Activated CD8-positive, alpha-beta memory T cell treated with anti-CD3 and anti-CD28 coated beads for 1 hour (primary cell): ENCODE data around the gene PRG3.
"Not testable (repeated sequence)": the region's sequence is repeated elsewhere in the genome, so short reads cannot be mapped to it uniquely, and the experiment has no call there.

Experiments used
- DNase-seq, 2 donors: peaks; one replicate each; pipeline ENCODE4 v3.0.0-alpha.2; 2020; ENCODE audit warnings: low read depth in 1 of 2; ENCODE audit errors: extremely low read depth in 1 of 2

Gene PRG3

DNA sequence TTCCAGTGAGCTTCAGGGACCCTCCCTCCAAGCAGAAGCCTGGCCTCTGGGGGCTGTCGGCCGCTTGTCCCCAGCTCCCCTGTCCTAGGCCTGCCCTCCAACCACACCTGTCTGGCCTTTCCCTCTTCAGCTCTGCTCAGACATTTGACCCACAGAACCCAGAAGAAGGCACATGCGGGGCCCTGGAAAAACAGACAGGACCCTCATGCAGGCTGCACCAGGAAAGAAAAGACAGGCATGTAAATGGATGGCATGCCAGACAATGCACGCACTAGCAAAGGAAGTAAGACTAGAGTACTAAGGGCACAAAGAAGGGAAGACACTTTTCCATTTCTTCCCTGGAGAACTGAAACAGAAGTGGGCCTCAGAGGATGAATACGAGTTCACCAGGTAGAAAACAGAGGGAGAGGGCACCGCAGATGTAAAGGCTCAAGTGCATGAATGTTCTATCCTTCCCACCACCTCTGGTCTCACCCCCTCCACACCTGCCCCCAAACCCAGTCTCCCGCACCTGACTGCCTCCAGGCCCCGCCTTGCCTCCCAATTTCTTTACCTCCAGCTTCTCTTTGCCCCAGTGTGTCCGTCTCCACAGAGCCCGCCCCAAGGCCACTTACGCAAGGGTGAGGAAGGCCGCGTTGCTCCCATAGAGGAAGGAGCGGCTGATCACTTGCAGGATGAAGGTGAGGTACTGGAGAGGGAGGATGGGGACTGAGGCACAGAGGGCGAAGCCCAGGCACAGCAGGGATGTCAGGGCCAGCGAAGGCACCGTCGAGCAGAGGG, 28.6 kb upstream of the PRG3 start:
- no peak for DNase-seq

DNA sequence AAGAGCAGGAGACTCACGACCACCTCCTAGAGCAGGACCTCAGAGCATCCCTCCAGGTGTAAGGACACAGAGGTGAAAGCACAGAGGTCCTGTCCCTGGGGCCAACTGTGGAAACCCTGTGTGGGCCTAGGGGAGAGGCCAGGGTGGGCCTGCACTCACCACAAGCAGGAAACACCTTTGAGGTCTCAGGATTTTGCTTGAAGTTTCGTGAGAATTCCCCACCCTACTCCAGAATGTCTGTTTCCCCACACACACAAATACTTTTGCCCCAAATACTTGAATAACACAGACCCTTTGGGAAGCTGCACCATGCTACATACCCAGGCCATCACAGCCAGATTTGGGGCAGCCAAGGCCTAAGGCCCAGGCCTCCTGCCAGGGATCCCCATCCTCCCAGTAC, 27.8 kb upstream of the PRG3 start:
- no peak for DNase-seq

DNA sequence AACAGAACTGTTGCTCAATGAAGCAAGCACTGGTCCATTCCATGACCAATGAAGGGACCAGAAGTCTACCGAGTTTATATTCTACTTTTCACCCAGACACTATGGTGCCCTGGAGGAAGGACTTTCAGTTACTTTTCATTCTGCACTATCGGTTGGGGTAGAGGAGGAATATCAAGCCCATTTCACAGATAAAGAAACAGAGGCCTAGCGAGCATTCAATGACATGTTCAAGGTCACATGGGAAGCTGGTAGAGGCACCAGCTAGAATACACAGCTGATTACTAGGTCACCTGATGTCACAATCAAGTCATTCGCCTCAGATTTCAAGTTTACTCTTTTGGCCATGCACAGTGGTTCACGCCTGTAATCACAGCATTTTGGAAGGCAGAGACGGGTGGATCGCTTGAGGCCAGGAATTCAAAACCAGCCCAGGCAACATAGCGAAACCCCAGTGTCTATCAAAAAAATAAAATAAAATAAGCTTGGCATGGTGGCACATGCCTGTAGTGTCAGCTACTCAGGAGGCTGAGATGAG, 27.1 kb upstream of the PRG3 start:
- DNase-seq: no peak

DNA sequence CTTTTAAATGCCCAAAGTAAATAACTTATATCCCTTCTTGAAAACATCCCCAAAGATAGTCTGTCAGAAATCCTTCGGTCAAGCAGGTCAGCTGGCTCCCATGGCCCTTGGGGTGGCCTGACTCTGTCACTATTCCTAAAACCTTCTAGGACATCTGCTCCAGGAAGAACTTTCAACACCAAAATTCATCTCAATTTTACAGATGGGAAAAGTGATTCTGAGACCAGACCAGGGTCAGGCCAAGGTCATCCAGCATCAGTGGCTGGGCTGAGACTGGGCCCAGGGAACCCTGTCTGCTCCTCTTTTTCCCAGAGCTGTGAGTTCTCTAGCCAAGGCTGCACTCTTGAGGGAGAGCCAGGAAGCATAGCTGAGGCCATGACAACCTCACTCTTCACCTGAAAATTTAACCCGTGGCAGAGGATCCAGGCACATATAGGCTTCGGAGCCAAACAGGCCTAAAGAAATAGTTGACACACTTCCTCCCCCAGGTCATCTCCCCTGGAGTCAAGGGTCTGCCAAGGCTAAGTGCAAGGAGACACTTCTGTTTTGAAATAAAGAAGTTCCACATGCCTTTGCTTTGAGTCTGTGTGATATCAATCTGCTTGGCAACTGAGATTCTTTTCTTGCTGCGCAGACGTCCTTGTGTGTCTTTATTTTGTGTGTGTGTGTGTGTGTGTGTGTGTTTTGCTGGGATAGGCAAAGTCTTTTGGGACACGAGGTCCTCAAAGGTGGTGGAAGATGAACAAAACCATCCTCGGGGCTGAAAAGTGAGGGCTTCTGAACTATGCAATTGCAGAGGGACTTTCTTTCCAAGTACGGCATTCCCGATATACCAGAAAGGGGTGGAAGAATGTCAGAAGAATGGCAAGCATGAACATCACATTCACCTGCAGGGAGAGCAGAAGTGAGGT, 26.3 kb upstream of the PRG3 start:
- no peak for DNase-seq

DNA sequence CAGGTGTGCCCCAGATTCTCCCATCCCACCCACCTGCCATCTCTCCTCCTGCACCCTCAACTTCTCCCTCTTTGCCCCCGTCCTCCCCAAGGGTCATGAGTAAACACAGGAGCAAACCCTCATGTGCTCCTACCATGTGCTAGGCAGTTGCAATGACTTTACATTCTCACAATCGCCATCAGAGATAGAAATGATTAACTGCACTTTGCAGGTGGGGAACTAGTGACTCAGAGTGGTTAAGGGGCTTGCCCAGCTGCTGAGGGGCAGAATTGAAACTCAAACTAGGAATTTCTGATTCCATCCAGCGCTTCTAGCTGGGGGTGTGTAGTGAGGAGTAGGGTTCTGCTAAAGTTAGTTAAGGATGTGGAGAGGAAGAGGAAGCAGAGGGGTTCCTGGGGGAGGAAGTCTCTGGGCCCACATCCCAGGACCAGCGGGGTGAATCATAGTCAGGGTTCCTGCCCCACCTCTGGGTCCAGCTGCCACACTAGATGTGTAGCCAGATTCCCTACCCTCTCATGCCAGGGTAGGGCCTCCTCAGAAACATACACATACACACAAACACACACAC, 25.5 kb upstream of the PRG3 start:
- DNase-seq: no peak

DNA sequence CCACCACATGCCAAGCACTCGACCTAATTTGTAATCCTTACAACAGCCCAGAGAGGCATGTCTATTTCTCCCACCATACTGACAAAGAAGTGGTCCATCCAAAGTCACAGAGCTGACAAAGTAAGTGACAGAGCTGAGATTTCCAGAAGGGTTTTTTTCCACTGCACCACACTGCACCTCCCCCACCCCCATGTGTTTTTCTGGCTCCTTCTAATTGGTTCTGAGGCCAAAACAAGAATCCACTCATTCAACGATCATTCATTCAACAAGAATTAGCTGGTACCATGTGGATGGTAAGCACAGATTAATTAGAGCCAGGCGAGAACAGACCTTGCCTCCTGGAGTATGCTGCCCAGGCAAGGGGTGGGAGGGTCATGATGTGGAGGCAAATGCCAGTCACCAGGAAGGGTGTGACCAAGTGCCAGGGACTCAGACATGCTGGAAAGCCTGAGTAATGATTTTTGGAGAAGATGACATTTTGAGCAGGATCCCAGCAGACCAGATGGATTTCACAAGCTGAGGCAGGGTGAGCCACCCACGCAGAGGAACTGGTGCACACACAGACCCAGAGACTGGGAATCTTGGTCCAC, 24.4 kb upstream of the PRG3 start:
- no peak for DNase-seq

DNA sequence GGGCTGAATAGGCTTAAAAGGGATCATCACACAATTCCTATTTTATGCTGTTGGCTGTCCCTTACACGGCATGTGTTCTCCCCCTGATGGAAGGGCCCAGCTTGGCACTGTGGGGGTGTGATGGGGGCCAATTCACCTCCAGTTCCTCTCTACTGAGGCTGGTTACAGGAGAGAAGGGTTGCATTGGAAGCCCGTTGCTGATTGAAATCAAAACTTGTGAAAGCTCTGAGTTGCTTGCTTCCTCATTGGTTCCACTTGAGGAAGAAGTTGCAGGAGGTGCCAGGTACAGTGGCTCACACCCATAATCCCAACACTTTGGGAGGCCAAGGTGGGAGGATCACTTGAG, 22.8 kb upstream of the PRG3 start:
- DNase-seq: no peak

DNA sequence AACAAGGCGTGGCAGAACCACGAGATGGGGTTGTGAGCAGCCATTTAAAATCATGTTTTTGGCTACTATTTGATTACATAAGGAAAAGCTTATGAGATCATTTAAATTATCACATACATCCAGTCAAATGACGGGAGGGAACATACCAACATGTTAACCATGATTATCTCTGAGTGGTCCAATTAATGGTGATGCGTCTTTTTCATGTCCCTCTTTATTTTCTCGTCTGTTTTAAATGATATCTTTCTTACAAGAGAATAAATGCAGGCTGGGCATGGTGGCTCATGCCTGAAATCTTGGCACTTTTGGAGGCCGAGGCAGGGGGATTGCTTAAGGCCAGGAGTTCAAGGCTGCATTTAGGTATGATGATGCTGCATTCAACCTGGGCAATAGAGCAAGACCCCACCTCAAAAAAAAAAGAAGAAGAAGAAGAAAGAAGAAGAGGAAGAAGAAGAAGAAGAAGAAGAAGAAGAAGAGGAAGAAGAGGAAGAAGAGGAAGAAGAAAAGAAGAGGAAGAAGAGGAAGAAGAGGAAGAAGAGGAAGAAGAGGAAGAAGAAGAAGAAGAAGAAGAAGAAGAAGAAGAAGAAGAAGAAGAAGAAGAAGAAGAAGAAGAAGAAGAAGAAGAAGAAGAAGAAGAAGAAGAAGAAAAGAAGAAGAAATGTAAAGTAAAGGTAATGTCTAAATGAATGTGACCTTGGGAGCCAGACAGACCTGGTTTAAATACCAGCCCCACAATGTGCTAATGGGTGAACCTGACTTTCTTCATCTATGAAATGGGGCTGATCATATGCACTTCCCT, 22.3 kb upstream of the PRG3 start:
- not testable (repeated sequence) for DNase-seq

DNA sequence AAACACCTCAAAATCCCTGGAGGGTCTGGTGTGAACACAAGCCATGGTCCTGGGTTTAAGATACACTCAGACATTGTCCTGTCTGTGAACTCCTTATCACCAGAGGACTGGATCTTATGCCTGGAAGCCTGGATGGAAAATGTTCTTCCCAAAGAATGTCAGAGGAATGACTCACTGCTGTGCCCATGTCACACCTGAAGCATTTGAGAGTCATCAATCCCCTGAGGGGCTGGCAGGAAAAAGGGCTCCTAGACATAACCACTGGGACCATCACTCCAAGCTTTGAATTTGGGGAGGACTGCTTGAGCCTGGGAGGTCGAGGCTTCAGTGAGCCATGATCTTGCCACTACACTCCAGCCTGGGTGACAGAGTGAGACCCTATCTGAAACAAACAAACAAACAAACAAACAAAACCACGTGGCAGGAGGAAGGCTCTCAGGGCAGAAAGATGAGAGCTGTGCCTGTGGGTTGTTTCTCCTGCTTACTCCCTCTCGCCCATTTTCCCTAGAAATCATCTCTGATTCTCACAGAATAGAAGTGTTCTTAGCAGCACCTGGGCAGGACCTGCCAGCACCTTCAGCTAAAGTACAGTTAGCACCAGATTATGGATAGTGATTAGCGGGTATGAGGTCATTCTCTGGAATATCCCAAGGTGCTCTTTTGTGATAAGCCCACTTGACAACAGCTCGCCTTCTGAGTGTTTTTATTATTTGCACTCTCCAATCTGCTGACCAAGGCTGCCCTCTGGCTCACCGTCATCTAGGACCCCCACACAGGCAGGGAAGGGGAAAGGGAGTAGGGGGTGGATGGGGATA, 21.4 kb upstream of the PRG3 start:
- no peak for DNase-seq

DNA sequence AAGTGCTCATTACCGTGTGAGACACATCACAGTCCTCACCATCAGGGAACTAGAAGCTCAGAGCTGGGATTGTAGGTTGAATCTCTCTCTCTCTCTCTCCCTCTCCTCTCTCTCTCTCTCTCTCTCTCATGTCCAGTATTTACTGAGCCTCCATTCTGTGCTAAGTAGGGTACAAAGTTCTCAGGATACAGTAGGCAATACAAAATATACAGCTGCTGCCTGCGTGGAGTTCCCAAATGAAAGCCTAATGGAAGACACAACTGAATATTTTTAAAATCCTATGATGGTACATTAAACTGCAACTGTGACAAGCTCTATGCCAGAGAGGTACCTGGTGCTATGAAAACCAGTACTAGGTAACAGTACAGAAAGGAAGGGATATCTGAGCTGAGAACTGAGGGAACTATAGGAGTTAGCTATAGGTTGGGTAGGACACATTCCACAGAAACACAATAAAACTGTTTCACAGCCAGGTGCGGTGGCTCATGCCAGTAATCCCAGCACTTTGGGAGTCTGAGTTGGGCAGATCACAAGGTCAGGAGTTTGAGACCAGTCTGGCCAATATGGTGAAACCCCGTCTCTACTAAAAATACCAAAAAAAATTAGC, 19.1 kb upstream of the PRG3 start:
- no peak for DNase-seq

DNA sequence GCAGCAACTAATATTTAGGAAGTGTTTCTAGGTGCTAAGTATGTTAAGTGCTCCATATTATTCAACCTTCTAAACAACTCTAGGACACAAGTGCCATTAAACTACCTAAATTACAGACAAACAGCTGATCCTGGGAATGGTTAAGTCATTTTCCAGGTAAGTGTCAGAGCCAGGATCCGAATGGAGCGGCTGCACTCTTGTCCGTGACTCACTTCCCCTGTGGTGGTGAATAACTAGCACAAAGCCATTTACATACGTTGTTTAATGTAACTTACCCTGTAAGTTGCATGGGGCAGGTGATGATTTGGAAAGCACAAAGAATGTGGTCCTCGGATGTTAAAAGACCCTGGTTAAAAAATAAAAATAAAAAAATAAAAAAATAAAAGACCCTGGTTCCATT, 18.3 kb upstream of the PRG3 start:
- DNase-seq: no peak

DNA sequence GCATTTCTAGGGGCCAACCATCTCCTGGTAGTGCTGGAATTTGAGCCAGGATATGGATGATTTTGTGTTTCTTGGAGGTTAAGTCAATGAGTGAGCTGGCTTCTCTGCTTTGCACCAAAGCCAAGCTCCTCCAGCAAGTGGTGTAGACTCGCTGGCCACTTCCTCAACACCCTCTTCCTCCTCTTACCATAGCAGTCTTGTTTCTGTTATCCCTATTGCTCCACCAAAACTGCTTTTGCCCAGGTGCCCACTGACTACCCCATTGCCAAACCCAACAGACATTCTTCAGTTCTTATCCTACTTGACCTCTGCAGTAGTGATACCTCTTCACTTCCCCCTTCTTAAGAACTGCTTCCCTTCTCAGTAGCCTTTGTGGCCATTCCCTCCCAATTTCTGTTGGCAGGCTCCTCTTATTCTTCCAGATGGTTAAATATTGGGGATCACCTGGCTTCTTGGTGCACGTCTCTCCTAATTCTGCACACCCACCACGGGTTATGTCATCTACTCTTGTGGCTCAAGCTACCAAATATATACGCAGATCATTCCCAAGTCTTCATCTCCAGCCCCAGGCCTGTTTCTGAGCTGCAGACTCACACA, 16.5 kb upstream of the PRG3 start:
- DNase-seq: no peak

DNA sequence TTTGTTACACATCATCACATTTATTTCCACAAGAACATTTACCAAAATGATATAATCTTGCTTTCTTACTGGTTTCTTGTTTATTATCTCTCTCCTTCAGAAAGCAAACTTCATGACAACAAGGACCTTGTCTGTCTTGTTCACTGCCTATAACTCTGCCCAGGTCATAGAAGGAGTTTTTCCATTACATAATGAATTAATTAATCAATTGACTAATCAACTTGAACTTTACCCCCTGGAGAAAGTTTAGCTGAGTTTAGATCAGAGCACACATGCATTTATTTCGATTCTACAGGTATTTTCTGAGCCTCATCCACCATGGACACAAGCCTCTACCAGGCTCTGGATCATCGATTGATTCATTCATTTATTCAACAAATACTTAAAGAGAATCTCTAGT, 15.8 kb upstream of the PRG3 start:
- DNase-seq: no peak

DNA sequence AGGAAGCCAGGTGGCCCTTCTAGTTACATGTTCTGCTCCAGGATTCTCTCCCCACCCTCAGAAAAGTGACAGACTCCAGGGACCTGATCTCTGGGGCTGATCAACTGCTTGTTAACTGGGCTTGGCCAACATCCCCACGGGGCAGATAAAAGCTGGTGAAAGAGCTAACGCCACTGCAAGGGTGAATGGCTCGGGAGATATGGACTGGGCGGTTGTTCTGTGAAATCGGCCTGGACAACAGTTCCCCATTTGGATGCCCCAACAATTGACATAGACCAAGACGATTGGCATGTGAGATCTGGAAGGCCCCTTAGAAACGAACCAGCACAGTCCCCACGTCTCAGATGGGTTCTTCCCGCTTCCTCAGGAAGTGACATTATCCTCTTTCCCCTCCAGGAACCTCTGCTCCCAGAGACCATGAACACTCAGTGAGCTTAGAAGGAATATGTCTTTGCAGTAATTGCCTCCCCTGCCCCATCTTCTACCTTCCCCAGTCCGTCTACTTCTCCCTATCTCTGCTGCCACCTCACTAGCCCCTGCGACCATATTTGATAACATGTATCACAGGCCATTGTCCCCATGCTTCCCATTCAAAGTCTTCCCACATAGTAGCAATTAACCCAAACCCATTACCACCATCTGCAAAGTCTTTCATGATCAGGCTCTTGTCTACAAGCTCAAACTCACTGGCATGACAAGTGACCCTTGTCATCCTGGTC, 15.1 kb upstream of the PRG3 start:
- no peak for DNase-seq

DNA sequence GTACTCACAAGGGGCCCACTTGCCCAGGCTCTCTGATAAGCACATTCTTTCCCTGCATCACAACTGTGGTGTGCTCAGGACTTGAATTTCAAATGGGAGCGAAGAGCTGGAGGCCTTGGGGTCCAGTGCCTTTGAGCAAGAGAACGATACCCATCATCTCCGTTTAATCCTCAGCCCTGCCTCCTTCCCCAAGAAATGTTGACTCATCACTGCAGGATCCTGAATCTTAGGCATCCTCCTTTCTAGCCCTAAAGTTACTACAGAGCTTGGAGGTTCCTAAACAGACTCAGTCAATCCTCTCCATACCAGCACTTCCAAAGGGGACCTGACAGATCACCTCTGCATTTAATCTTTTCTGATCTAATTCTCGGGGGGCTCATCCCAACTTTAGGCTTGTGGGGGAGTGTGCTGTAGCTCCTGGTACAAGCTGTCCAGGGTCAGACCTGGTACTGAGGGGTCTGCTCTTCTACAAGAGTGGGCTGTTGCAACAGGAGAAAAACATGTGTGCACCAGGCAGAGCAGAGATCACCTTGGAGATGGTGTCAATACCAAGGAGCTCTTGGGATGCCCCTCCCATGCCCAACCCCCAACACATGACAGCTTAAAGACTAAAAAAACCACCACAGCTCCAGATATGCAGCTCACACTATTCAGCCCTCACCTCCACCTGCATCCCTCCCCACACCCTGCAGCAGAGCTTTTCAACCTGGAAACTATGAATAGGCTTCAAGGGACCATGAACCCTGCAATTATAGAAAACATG, 13.4 kb upstream of the PRG3 start:
- no peak for DNase-seq

DNA sequence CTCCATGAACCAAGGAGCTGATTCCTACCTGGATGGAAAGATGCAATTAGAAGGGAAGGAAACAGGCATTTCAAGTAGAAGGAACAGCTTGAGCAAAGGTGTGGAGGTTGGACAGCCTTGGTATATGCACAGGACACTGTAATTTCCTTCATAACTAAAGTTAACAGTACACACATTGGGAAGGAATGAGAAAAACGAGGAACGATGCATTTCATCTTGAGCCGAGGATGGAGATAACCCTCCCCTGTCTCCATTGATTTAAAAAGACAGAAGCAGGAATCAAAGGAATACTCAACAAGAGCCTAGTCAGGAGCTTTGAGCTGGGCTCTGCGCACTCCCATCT, 11.8 kb upstream of the PRG3 start:
- DNase-seq: no peak

DNA sequence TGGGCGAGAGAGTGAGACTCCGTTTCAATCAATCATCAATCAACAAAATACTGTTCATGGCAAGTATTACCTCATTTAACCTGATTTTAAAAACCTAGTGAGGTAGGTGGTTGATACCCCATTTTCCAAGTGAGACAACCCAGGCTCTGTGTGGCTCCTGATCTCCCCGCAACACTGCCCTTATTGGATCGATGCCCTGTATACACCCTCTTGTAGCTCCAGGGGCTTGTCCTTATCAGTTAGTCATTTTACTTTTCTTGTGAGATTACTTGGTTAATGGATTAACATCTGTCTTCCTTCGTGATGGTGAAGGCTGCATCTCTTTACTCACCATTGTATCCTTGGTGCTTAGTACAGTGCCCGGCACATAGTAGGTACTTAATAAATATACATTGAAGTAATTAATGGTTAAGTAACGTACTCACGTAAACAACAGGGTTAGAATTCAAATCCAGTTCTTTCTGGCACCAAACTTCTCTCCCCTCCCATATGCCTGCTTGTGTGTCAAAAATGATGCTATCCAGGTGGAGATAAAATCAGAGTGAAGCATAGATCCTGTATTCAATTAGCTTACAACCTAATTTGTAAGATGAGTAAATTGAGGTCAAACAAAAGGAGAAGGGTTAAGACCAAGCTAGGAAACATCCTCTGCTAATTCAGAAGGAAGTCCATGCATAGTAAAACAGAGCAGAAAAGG, 11.3 kb upstream of the PRG3 start:
- DNase-seq: no peak
